Stimulated activated CD4-positive, alpha-beta T cell treated with anti-CD3 and anti-CD28 coated beads, TNF-alpha, amount 100 ng/mL, for 1 hour (primary cell): ENCODE data around the gene PCYT2.
"Not testable (repeated sequence)": the region's sequence is repeated elsewhere in the genome, so short reads cannot be mapped to it uniquely, and the experiment has no call there.

Experiments
- DNase-seq, 3 donors: peaks; one replicate each; pipeline ENCODE4 v3.0.0-alpha.2; 2020; ENCODE audit warnings: low read depth in 3 of 3, low spot score in 1 of 3

PCYT2 gene

GRCh38 chr17:81911277-81911961 is at the start of gene PCYT2:
Gene PCYT2 (minus strand): TSS chr17:81911399. CDS start chr17:81911355, 44 bp downstream.
- peak; percentile 87 to 90 (median 88) for DNase-seq

DNA sequence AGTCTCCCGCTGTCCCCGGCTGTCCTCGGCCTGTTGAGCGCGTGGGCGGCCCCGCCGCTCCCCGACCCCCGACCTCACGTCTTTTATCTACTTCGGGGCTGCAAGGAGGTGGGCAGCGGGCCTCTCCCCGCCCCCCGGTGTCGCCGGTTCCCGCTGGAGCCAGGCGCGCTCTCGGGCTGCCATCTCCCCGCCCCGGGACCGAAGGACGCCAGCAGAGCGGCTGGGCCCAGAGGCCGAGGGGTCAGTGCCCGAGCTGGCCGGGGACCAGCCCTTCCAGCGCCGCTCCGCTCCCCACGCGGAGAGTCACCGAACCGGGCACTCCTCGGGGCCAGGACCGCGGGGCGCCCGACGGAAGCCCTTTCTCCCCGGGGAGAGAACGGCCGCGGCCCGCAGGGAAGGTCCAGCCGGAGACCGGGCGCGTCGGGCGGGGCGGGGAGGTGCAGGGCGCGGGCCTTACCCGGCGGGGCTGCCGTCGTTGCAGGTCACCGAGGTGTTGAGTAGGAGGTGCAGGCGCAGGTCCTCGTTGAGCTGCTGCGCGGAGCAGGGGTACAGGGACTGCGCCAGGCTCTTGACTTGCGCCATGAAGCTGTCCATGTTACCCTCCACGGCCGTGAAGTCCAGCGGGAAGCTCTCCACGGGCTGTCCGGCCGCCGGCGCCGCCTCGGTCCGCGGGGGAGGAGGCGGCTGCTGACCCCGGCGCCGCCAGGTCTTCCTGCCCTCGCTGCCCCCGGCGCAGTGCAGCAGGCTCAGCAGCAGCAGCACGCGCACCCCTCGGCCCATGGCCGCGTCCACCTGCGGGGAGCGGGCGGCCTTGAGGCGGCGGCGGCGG is 49.1 kb upstream of the PCYT2 start:
- DNase-seq = no peak

DNA sequence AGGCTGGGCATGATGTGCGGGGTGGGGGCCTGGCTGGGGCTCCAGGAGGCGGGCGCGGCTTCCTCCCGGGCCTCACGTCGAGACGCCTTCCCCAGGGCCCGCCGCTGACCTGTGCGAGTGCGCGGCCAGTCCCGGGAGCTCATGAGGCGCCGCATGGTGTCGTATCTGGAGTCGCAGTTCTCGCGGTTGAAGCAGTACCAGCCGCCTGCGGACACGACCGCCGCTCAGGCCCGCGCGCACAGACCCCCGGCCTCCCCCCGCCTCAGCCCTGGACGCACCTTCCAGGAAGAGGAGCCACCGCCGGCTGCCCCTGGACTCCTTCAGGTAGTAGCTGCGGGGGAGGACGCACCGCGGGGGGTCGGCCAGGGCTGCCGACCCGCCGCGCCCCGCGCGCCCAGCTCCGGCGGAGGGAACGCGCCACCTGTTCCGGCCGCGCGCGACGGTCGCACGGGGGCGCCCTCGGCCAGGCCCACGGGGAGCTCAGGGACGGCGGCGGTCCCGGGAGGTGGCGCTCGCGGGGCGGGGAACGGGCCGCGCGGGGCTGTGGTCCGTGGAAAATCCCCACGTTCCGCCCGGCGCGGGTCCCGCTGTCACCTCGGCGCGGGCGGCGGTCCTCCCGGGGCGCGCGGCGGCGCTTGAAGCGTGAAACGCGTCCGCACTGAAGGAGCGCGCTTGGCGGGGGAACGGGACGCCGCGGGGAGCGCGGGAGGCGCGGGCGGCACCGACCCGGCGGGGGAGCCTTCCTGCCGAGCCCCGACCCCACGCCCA is 48.3 kb upstream of the PCYT2 start:
- peak; percentile 54 to 81 (median 77) for DNase-seq

DNA sequence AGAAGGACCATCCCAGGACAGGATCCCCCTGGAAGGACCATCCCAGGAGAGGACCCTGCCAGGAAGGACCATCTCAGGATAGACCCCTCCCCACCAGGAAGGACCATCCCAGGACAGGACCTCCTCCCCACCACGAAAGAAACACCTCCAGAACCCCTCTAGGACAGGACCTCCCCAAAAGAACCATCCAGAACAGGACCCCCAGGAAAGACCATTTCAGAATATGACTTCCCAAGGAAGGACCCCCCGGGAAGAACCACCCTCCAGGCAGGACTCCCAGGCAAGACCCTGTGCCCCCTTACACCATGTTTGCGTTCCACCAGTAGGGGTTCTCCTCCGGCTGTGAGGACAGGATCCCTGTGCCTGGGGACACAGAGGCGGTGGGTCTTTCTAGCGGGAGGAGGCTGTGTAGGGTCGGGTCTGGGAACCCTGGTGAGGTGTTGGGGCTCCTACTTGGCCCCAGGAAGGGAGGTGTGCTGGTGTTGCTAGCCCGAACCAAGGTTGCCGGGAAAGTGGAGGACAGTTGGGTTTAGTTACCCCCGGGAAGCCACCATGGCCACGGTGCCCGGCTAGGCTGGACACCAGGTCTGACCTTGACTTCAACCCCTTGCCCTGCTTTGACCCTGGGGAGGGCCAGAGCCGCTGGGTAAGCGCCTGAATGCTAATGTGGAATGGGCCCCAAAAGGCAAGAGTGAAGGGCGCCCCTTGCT is 47.6 kb upstream of the PCYT2 start:
- no peak for DNase-seq

DNA sequence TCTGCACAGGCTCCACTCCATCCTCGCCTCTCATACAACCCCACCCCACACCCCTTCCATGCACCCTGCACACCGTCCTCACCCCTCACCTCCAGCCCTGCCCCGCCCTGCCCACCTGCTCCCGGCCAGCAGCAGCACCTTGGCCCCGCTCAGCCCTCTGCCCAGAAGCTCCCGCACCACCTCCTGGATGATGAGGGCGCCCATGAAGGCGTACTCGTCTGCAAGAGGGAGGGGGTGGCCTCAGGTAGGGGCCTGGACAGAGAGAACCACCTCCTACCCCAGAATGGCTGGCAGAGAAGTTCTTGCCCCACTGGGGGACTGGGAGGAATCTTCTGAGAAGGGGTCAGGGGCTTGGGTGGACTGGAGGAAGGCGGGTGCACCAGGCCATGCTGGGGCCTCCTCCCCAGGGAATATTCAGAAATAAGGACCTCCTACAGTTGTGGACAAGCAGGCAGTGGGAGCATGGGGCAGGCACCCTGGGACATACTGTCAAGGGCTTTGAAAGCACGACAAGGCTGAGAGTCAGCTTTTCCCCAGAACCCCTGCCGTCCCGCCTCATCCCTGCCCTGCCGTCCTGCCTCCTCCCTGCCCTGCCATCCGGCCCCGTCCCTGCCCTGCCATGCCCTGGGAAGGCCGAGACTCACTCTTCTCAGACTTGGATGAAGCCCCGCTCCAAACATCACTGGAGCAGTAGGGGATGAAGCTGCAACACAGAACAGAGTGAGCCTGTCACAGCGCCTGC is 46.7 kb upstream of the PCYT2 start:
- no peak for DNase-seq

GRCh38 chr17:81956607-81957589 is 45.7 kb upstream of the PCYT2 start:
- no peak for DNase-seq

GRCh38 chr17:81955756-81956544 is 44.8 kb upstream of the PCYT2 start:
- no peak for DNase-seq

GRCh38 chr17:81955058-81955681 is 44.0 kb upstream of the PCYT2 start:
- DNase-seq = no peak

- no peak for DNase-seq
These were observed 43.2 kb upstream of the PCYT2 start for GRCh38 chr17:81954131-81955057.

DNA sequence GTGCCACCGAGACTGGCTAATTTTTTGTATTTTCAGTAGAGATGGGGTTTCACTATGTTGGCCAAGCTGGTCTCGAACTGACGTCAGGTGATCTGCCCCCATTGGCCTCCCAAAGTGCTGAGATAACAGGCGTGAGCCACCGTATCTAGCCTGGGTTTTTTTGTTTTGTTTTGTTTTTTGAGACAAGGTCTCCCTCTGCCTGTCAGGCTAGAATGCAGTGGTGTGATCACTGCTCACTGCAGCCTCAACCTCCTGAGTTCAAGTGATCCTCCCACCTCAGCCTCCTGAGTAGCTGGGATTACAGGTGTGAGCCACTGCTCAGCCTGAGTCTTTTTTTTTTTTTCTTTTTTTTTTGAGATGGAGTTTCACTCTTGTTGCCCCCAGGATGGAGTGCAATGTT is 42.2 kb upstream of the PCYT2 start:
- DNase-seq = not testable (repeated sequence)

DNA sequence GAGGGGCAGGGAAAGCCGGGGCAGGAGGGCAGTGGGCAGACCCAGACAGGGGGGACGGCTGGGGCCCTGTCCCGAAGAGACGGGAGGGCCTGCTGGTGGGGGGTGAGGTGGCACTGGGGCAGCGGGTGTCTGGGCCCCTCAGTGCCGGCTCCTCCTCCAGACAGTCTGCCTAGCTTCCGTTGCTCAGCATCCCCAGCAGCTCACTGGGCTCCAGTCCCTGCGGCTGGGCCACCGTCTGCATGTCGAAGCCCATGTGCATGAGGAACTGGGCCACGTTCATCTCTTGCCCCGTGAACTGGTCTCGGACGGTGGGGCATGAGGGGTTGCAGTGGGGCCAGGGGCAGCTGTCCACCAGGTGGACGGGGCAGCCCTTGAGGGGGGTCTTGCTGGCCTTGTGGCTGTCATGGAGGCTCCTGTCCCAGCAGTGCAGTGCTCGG is 41.6 kb upstream of the PCYT2 start:
- DNase-seq = no peak

- no peak for DNase-seq
These were observed 40.8 kb upstream of the PCYT2 start for GRCh38 chr17:81951785-81952684.

- DNase-seq = no peak
These were observed 39.3 kb upstream of the PCYT2 start for GRCh38 chr17:81950501-81950900.

- DNase-seq = no peak
These were observed 37.6 kb upstream of the PCYT2 start for GRCh38 chr17:81948635-81949378.

DNA sequence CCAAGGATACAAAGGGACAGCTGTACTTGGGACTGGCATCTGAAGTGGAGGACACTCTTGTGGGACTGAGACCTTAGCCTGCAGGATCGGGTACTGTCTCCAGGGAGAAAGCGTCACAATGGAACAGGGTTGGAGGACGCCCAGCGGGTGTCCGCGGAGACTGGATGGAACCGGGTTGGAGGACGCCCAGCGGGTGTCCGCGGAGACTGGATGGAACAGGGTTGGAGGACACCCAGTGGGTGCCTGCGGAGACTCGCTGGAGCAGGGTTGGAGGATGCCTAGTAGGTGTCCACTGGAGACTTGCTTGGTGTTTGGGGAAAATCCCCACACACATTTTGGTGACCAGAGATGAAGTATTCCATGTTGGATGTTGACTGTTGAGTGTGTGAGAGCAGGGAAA is 36.0 kb upstream of the PCYT2 start, which contains the start of gene MYADML2:
Gene MYADML2 (minus strand): TSS at position 45 of the 400 bp plus-strand sequence. CDS start 5,492 bp downstream, outside the sequence.
- no peak for DNase-seq
